CD14-positive monocyte (primary cell): Measurements from ENCODE around the gene PARP8. TPM values are rescaled to one million over a fixed set of nuclear protein-coding genes. Genes with fewer than 3 reads are reported as not detected.

Experiments used
- DNase-seq, 3 donors: peaks; one replicate each; pipeline ENCODE4 v3.0.0-alpha.2; 2011 to 2022
- H2AFZ ChIP-seq: 2 replicates; pipeline ENCODE4 v1.6.0; 2012; ENCODE audit warnings: mild to moderate bottlenecking, low read depth, low read length, inconsistent platforms; ENCODE audit not compliant: insufficient read depth, poor library complexity, severe bottlenecking
- H3K27ac ChIP-seq, 2 donors: 1 replicate in 1 of 2; 2 replicates in 1 of 2; pipeline ENCODE4 v1.5.1; 2012 to 2013; ENCODE audit warnings: low read length in 2 of 2, control low read depth in 1 of 2, inconsistent platforms in 1 of 2, low read depth in 1 of 2, mild to moderate bottlenecking in 1 of 2
- H3K27me3 ChIP-seq, 2 donors: one replicate each; pipeline versions ENCODE4 v1.6.0 to v1.6.1; 2011 to 2013; ENCODE audit warnings: low read length in 2 of 2; ENCODE audit not compliant: control insufficient read depth in 2 of 2, insufficient read depth in 2 of 2
- H3K36me3 ChIP-seq, 2 donors: replicated peaks in 1 of 2; 1 replicate in 1 of 2; 2 replicates in 1 of 2; pipeline versions ENCODE4 v1.5.1 to v1.6.1; 2012 to 2013; ENCODE audit warnings: low read length in 2 of 2, control low read depth in 1 of 2, inconsistent platforms in 1 of 2, mild to moderate bottlenecking in 1 of 2; ENCODE audit not compliant: insufficient read depth in 2 of 2, control insufficient read depth in 1 of 2
- H3K4me1 ChIP-seq, 2 donors: 1 replicate in 1 of 2; 2 replicates in 1 of 2; pipeline versions ENCODE4 v1.5.1 to v1.6.1; 2012 to 2013; ENCODE audit warnings: low read length in 2 of 2, control low read depth in 1 of 2, inconsistent platforms in 1 of 2, mild to moderate bottlenecking in 1 of 2, moderate library complexity in 1 of 2; ENCODE audit not compliant: insufficient read depth in 2 of 2, control insufficient read depth in 1 of 2
- H3K4me2 ChIP-seq: replicated peaks from 2 replicates; pipeline ENCODE3; 2012; ENCODE audit warnings: low read length, moderate library complexity, mild to moderate bottlenecking; ENCODE audit not compliant: poor library complexity, severe bottlenecking; ENCODE audit errors: extremely low read depth
- H3K4me3 ChIP-seq, 3 experiments: fragments of 200-600 bp in 1 of 3; sonication (generic) in 1 of 3; replicated peaks in 1 of 3; 1 replicate in 2 of 3; 2 replicates in 1 of 3; pipeline ENCODE4 v1.5.1; 2011 to 2013; ENCODE audit warnings: low read length in 3 of 3, mild to moderate bottlenecking in 3 of 3, control low read depth in 2 of 3, low read depth in 2 of 3, inconsistent platforms in 1 of 3, moderate library complexity in 1 of 3
- H3K79me2 ChIP-seq: 2 replicates; pipeline ENCODE4 v1.6.0; 2012; ENCODE audit warnings: mild to moderate bottlenecking, control low read depth, inconsistent platforms, low read length, moderate library complexity; ENCODE audit not compliant: insufficient read depth
- H3K9ac ChIP-seq: 2 replicates; pipeline ENCODE4 v1.6.0; 2017; ENCODE audit warnings: low read length, mild to moderate bottlenecking; ENCODE audit not compliant: insufficient read depth, poor library complexity, severe bottlenecking
- H3K9me3 ChIP-seq, 2 donors: replicated peaks in 1 of 2; 1 replicate in 1 of 2; 2 replicates in 1 of 2; pipeline versions ENCODE4 v1.5.1 to v1.6.1; 2012 to 2013; ENCODE audit warnings: low read length in 2 of 2, control low read depth in 1 of 2; ENCODE audit not compliant: control insufficient read depth in 1 of 2, insufficient read depth in 1 of 2
- H4K20me1 ChIP-seq: 2 replicates; pipeline ENCODE4 v1.6.0; 2012; ENCODE audit warnings: mild to moderate bottlenecking, low read length, control low read depth, moderate library complexity; ENCODE audit not compliant: insufficient read depth
- H3K27ac Mint-ChIP-seq, 7 donors: one replicate each; pipeline ENCODE4 v1.8.0; 2020; ENCODE audit warnings: mild to moderate bottlenecking in 7 of 7, mixed read lengths in 7 of 7, moderate library complexity in 6 of 7, inconsistent platforms in 2 of 7
- H3K27me3 Mint-ChIP-seq, 3 donors: one replicate each; pipeline ENCODE4 v1.8.0; 2021 to 2022; ENCODE audit warnings: low read depth in 3 of 3, mild to moderate bottlenecking in 3 of 3, mixed read lengths in 3 of 3, moderate library complexity in 3 of 3, inconsistent platforms in 1 of 3
- H3K36me3 Mint-ChIP-seq, 2 donors: one replicate each; pipeline ENCODE4 v1.8.0; 2020; ENCODE audit warnings: mixed read lengths in 2 of 2, inconsistent platforms in 1 of 2, mild to moderate bottlenecking in 1 of 2
- H3K4me1 Mint-ChIP-seq: one replicate; pipeline ENCODE4 v1.8.0; 2020; ENCODE audit warnings: mild to moderate bottlenecking, mixed read lengths
- H3K4me3 Mint-ChIP-seq, 2 donors: one replicate each; pipeline ENCODE4 v1.8.0; 2020; ENCODE audit warnings: mild to moderate bottlenecking in 2 of 2, mixed read lengths in 2 of 2, moderate library complexity in 1 of 2
- H3K9me3 Mint-ChIP-seq, 7 donors: one replicate each; pipeline ENCODE4 v1.8.0; 2020 to 2022; ENCODE audit warnings: mixed read lengths in 7 of 7, mild to moderate bottlenecking in 6 of 7, moderate library complexity in 6 of 7, inconsistent platforms in 2 of 7
- whole genome bisulfite sequencing: methylation state at CpG from one replicate; pipeline ENCODE4 v1.1.5; 2013; ENCODE audit warnings: missing lambda C conversion rate; ENCODE audit not compliant: insufficient coverage; 5-methylcytosine and 5-hydroxymethylcytosine counted together
- intact Hi-C, 2 donors: fragments of 100-400 bp; cut with micrococcal nuclease; formaldehyde crosslinking; loops; one replicate each; pipeline versions ENCODE4 v1.15.0 to v1.15.1; 2023
- polyA plus RNA-seq, 3 donors: library from polyadenylated mRNA; depleted of rRNA in 1 of 3; unstranded in 2 of 3; stranded (reverse) in 1 of 3; fragments of 300-500 nt in 2 of 3; fragments of >200 nt in 1 of 3; fragmentation: Illumina TruSeq in 2 of 3; gene quantifications; 1 replicate in 2 of 3; 2 replicates in 1 of 3; pipeline ENCODE4 v1.2.3, GENCODE V29; 2012 to 2021
- TF ChIP-seq, protein P1 (sequence below): fragments of 200-600 bp; IDR thresholded peaks from one replicate; pipeline ENCODE4 v1.8.0; 2022; ENCODE audit warnings: antibody characterized with exemption, mild to moderate bottlenecking

Gene PARP8
- polyA plus RNA-seq, 3 donors: 27.5 to 170 (median 40.6) TPM

GRCh38 chr5:50725800-50726474 is 59.5 kb downstream of the PARP8 start:
- H3K27me3 ChIP-seq: no peaks in the 10 kb centered on the region
- Mint-ChIP-seq H3K27me3 (no peaks in the 10 kb centered on the region), H3K4me1 (peaks cover 32% of the 10 kb centered on the region), H3K9me3 (peaks cover 0 to 3% (median 0%) of the 10 kb centered on the region in 7 donors), H3K4me3 (no peak overlapping the region), H3K36me3 (peaks cover 4 to 11% of the 10 kb centered on the region in 2 donors), H3K27ac (no peak overlapping the region)
- peak overlapping the region in 1 of 2 donors; percentile 67 for H3K27ac ChIP-seq
- no peak overlapping the region for H2AFZ ChIP-seq
- no peaks in the 10 kb centered on the region for H3K9me3 ChIP-seq
- H3K4me2 ChIP-seq: no peak overlapping the region
- peaks cover 0 to 21% of the 10 kb centered on the region in 2 donors for H3K4me1 ChIP-seq
- H4K20me1 ChIP-seq: peaks cover 100% of the 10 kb centered on the region
- H3K4me3 ChIP-seq: no peak overlapping the region
- H3K36me3 ChIP-seq: no peaks in the 10 kb centered on the region
- intact Hi-C loops: no loop called here
- no peak for DNase-seq
- H3K9ac ChIP-seq: no peak overlapping the region
- peaks cover 100% of the 10 kb centered on the region for H3K79me2 ChIP-seq
- TF ChIP-seq, protein P1, sequence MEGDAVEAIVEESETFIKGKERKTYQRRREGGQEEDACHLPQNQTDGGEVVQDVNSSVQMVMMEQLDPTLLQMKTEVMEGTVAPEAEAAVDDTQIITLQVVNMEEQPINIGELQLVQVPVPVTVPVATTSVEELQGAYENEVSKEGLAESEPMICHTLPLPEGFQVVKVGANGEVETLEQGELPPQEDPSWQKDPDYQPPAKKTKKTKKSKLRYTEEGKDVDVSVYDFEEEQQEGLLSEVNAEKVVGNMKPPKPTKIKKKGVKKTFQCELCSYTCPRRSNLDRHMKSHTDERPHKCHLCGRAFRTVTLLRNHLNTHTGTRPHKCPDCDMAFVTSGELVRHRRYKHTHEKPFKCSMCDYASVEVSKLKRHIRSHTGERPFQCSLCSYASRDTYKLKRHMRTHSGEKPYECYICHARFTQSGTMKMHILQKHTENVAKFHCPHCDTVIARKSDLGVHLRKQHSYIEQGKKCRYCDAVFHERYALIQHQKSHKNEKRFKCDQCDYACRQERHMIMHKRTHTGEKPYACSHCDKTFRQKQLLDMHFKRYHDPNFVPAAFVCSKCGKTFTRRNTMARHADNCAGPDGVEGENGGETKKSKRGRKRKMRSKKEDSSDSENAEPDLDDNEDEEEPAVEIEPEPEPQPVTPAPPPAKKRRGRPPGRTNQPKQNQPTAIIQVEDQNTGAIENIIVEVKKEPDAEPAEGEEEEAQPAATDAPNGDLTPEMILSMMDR: no peak
- no CpG with 5 or more reads among the region's 7 CpGs for WGBS

GRCh38 chr5:50726475-50727148 is 60.2 kb downstream of the PARP8 start:
- peaks cover 0 to 3% (median 0%) of the 10 kb centered on the region in 7 donors for H3K9me3 Mint-ChIP-seq
- H2AFZ ChIP-seq: no peak overlapping the region
- TF ChIP-seq, protein P1: no peak
- H4K20me1 ChIP-seq: peaks cover 100% of the 10 kb centered on the region
- no CpG with 5 or more reads among the region's 3 CpGs for WGBS
- H3K4me1 ChIP-seq: peaks cover 0 to 21% of the 10 kb centered on the region in 2 donors
- no peaks in the 10 kb centered on the region for H3K36me3 ChIP-seq
- peaks cover 0 to 5% of the 10 kb centered on the region in 2 donors for H3K36me3 Mint-ChIP-seq
- H3K4me3 Mint-ChIP-seq: no peak overlapping the region
- peak overlapping the region in 1 of 2 donors; percentile 67 for H3K27ac ChIP-seq
- H3K79me2 ChIP-seq: peaks cover 100% of the 10 kb centered on the region
- H3K9me3 ChIP-seq: no peaks in the 10 kb centered on the region
- no peaks in the 10 kb centered on the region for H3K27me3 Mint-ChIP-seq
- intact Hi-C loops: no loop called here
- peak overlapping the region in 5 of 7 donors; percentile 4 to 71 (median 47) for H3K27ac Mint-ChIP-seq
- H3K4me1 Mint-ChIP-seq: peaks cover 32% of the 10 kb centered on the region
- H3K4me3 ChIP-seq: no peak overlapping the region
- no peak for DNase-seq
- no peaks in the 10 kb centered on the region for H3K27me3 ChIP-seq
- no peak overlapping the region for H3K9ac ChIP-seq
- H3K4me2 ChIP-seq: no peak overlapping the region
